Right lobe of liver (tissue), 6 donors: ENCODE results near the gene CDK4. TPM values are rescaled to one million over a fixed set of nuclear protein-coding genes. Genes with fewer than 3 reads are reported as not detected.

Source experiments
- ATAC-seq, 4 donors: fragments of 200-7000 bp; cut with Tn5 transposase; one replicate each; pipeline ENCODE4 v1.9.1; 2020; ENCODE audit warnings: mild to moderate bottlenecking in 4 of 4, moderate library complexity in 4 of 4
- DNase-seq, 3 donors: peaks; one replicate each; pipeline ENCODE4 v3.0.0-alpha.2; 2020
- H3K27ac ChIP-seq, 3 donors: fragments of 200-600 bp; one replicate each; pipeline ENCODE4 v1.8.0; 2022
- H3K27me3 ChIP-seq, 2 donors: fragments of 200-600 bp; one replicate each; pipeline ENCODE4 v1.8.0; 2022
- H3K36me3 ChIP-seq, 4 donors: fragments of 200-600 bp; sonication (generic) in 1 of 4; one replicate each; pipeline versions ENCODE4 v1.5.1 to v1.8.0; 2017 to 2022; ENCODE audit warnings: control low read depth in 1 of 4
- H3K4me1 ChIP-seq, 4 donors: fragments of 200-600 bp; sonication (generic) in 1 of 4; one replicate each; pipeline versions ENCODE4 v1.5.1 to v1.8.0; 2017 to 2022; ENCODE audit warnings: control low read depth in 1 of 4
- H3K4me3 ChIP-seq, 3 donors: fragments of 200-600 bp; one replicate each; pipeline ENCODE4 v1.8.0; 2022
- H3K9me3 ChIP-seq, 4 donors: fragments of 200-600 bp; sonication (generic) in 1 of 4; one replicate each; pipeline versions ENCODE4 v1.5.1 to v1.8.0; 2017 to 2022; ENCODE audit warnings: control low read depth in 1 of 4
- POLR2A ChIP-seq: fragments of 450-650 bp; IDR thresholded peaks from one replicate; pipeline ENCODE4 v1.6.1; 2017; ENCODE audit warnings: antibody characterized with exemption, mild to moderate bottlenecking
- WGBS: methylation state at CpG from one replicate; pipeline ENCODE4 v1.1.6; 2018; ENCODE audit warnings: low coverage, low lambda C conversion rate; ENCODE audit not compliant: insufficient coverage; ENCODE audit errors: missing lambda C conversion rate; 5-methylcytosine and 5-hydroxymethylcytosine counted together
- intact Hi-C, 2 donors: fragments of 100-400 bp; cut with DNase I; formaldehyde crosslinking; loops; one replicate each; pipeline versions ENCODE4 v1.11.2 to v1.14.1; 2022
- total RNA-seq, 6 experiments: library from RNA; depleted of rRNA in 2 of 6; stranded (reverse); fragments of >200 nt in 2 of 6; fragmentation: NEBNext Ultra II Directional in 3 of 6; extraction: Animal tissue kit (Norgen Biotek cat#: 25700) in 3 of 6; gene quantifications; one replicate each; pipeline versions ENCODE4 v1.1.0 to v1.2.4, GENCODE V29; 2016 to 2023
- TF ChIP-seq, protein P1 (sequence below), 4 donors: fragments of 200-600 bp in 3 of 4; fragments of 450-650 bp in 1 of 4; IDR thresholded peaks; one replicate each; pipeline versions ENCODE4 v1.5.1 to v1.8.0; 2016 to 2022; ENCODE audit warnings: antibody characterized with exemption in 4 of 4, mild to moderate bottlenecking in 2 of 4
- donor health status: DM: no; HTN: yes; CAD: no.
- donor health status: DM: no; HTN: no; CAD: no.
- donor health status: DM: no; HTN: no; CAD: no.
- donor health status: DM: no; HTN: yes; CAD: no.
- donor health status: DM: no; HTN: yes; CAD: no.

Gene CDK4
- total RNA-seq, 6 experiments from 2014 or later: 23.3 to 47.3 (median 31.8) TPM

DNA sequence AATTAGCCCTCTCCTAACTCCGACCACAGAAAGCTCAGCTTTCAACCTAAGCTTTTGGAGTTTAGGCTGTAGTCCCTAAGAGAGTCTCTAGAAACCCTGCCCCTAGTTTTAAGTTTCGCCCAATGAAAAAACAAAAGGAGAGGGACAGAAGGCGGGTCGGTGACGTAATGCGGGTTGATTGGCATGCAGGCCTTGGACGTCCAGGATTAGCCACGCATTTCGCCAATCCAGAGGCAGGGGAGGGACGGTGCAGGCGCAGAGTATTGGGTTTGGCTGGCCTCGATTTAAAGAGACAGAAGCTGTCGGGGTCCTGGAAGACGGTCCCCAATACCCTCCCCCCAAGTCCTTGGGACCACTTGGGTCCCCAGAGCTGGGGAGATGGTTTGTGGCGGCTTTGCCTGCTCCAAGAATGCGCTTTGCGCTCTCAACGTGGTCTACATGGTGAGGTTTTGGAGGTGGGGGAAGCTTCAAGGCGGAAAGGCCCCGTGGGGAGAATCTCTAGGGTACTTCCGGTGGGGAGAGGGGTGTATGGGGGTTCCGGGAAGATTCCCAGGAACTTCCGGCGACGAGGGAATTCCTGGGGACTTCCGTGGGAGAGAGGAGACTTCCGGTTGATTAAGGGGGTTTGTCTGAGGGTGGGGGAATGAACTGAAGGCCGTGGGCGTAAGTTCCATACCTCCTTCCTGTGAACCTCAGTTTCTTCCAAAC lies 7.2 kb downstream of the CDK4 start, which contains the start of gene TSPAN31:
Gene TSPAN31, plus strand, starts transcription at position 263 of the 708 bp plus-strand sequence. Its CDS starts 116 bp downstream, at position 379.
- H3K4me1 ChIP-seq: peaks cover 0 to 8% (median 0%) of the 10 kb centered on the region in 4 donors
- DNase-seq (peak; percentile 96 to 98 (median 97)), ATAC-seq (peak; percentile 91 to 96 (median 95))
- intact Hi-C loops: no loop called here
- H3K4me3 ChIP-seq: peak within 1 kb of the TSS; percentile 73 to 82 (median 78)
- TF ChIP-seq, protein P1, sequence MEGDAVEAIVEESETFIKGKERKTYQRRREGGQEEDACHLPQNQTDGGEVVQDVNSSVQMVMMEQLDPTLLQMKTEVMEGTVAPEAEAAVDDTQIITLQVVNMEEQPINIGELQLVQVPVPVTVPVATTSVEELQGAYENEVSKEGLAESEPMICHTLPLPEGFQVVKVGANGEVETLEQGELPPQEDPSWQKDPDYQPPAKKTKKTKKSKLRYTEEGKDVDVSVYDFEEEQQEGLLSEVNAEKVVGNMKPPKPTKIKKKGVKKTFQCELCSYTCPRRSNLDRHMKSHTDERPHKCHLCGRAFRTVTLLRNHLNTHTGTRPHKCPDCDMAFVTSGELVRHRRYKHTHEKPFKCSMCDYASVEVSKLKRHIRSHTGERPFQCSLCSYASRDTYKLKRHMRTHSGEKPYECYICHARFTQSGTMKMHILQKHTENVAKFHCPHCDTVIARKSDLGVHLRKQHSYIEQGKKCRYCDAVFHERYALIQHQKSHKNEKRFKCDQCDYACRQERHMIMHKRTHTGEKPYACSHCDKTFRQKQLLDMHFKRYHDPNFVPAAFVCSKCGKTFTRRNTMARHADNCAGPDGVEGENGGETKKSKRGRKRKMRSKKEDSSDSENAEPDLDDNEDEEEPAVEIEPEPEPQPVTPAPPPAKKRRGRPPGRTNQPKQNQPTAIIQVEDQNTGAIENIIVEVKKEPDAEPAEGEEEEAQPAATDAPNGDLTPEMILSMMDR (IDR thresholded peaks at IDR 0.05): no peak
- peak; percentile 56 for TF ChIP-seq POLR2A
- no peaks in the 10 kb centered on the region for H3K9me3 ChIP-seq
- peak within 1 kb of the TSS; percentile 76 to 94 (median 93) for H3K27ac ChIP-seq
- H3K27me3 ChIP-seq: no peaks in the 10 kb centered on the region
- WGBS: under 1% methylated on average over 22 of the region's 29 CpGs
- peaks cover 0 to 25% (median 13%) of the 10 kb centered on the region in 4 donors for H3K36me3 ChIP-seq

DNA sequence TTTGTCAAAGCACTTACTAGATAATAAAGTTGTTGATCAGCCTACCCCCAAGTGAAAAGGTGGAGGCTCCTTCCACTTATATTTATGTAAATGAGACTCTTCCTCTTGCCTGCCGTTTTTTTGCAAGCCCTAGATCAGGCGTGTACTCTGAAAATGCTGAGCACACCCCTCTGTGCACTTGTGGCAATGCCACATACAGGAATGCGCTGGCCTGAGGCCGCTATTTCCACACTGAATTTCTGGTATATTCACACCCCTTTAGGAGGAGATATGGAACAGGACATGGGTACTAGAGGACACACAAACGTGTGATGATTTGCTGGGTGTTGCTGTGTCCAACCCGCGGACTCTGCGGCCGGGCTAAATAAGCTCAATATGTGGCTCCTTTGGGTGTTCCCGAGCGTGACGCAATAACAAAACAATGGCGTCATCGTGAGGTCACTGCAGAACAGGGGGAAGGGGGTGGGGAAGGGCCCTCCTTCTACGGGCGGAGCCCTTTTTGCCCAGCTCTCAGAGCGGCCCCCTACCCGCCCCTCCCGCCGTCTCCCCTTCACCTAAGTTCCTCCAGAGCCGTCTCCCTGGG lies 7.8 kb downstream of the CDK4 start:
- H3K4me3 ChIP-seq: peak overlapping the region; percentile 73 to 82 (median 78)
- H3K9me3 ChIP-seq: no peaks in the 10 kb centered on the region
- H3K36me3 ChIP-seq: peaks cover 0 to 25% (median 13%) of the 10 kb centered on the region in 4 donors
- intact Hi-C loops: no loop called here
- peak overlapping the region; percentile 76 to 94 (median 93) for H3K27ac ChIP-seq
- ATAC-seq: peak; percentile 57 to 67 (median 60)
- peak; percentile 62 to 75 (median 72) for DNase-seq
- no peaks in the 10 kb centered on the region for H3K27me3 ChIP-seq
- WGBS: 13% methylated on average over 18 of the region's 21 CpGs
- no peak for TF ChIP-seq POLR2A
- TF ChIP-seq, protein P1 (IDR thresholded peaks at IDR 0.05): no peak
- peaks cover 0 to 8% (median 0%) of the 10 kb centered on the region in 4 donors for H3K4me1 ChIP-seq

DNA sequence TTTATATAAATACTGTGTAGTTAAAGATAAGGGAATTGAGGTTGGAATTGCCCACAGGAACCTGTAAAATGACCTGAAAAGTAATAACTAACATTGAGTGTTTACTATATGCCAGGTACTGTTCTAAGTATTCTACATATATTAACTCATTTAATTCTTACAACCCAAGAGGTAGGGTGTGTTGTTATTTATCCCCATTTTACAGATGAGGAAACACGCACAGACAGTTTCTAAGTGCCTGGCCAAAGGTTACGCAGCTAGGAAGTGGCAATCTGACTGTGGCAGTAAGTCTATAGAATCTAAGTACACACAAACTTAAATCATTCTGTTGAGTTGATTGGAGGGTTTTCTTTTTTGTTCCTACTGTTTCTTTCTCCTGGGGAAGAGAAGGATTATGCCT lies 8.3 kb downstream of the CDK4 start:
- peaks cover 0 to 8% (median 0%) of the 10 kb centered on the region in 4 donors for H3K4me1 ChIP-seq
- no peak for TF ChIP-seq POLR2A
- TF ChIP-seq, protein P1 (IDR thresholded peaks at IDR 0.05): no peak
- peaks cover 0 to 22% (median 12%) of the 10 kb centered on the region in 4 donors for H3K36me3 ChIP-seq
- H3K9me3 ChIP-seq: no peaks in the 10 kb centered on the region
- no peak for ATAC-seq
- H3K27ac ChIP-seq: no peak overlapping the region
- H3K27me3 ChIP-seq: no peaks in the 10 kb centered on the region
- intact Hi-C loops: no loop called here
- WGBS: 68% methylated on average over 2 of the region's 2 CpGs
- DNase-seq: no peak
- H3K4me3 ChIP-seq: no peak overlapping the region

DNA sequence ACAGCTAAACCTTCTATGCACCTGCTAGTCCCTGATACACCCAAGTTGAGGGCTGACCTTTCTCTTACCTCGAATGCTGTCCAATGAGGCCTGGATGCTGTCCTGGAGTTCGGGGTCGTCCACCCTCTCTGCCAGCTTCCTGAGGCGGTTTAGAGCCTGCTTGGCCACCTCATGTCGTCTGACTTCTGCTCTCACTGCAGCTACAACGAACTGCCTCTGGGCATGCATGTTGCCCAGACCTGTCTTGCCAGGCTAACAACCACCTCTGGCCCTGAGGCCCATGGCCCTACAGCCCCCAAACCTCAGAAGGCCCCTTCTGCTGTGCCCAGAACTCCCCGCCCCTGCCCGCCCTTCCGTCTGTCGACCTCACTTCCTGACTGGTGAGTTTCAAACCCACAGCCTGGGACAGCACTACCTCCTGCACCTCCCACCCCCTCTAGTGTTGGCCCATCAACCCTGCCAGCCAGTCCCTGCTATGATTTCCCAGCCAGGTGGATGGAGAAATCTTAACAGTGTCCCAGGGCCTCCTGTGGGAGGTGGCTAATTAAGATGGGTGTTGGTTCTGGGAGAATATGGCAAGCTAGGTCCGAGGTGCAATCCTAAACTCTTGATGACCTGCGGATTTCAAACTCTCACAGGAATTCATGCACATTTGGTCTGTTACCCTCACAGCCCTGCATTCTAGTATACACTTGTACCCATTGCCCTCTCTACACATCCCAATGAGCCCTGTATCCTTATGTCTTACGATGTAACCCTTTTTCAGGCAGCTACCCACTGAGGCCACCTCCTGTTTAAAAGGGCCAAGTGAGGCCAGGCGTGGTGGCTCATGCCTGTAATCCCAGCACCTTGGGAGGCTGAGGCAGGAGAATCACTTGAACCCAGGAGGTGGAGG lies 10.0 kb downstream of the CDK4 start:
- TF ChIP-seq, protein P1 (IDR thresholded peaks at IDR 0.05): peak in 2 of 4 donors; percentile 11 to 13
- no peak for TF ChIP-seq POLR2A
- peaks cover 0 to 13% of the 10 kb centered on the region in 2 donors for H3K27me3 ChIP-seq
- peak overlapping the region in 1 of 3 donors; percentile 13 for H3K4me3 ChIP-seq
- ATAC-seq (no peak), DNase-seq (peak in 1 of 3 donors; percentile 63)
- peak overlapping the region in 1 of 3 donors; percentile 22 for H3K27ac ChIP-seq
- 43% methylated on average over 9 of the region's 14 CpGs for WGBS
- H3K4me1 ChIP-seq: peaks cover 0 to 21% (median 5%) of the 10 kb centered on the region in 4 donors
- H3K36me3 ChIP-seq: peaks cover 0 to 7% (median 2%) of the 10 kb centered on the region in 4 donors
- no peaks in the 10 kb centered on the region for H3K9me3 ChIP-seq
- intact Hi-C loops: no loop called here
